Stomach (tissue), 9 donors: ENCODE results near the gene RBPMS2. TPM values are rescaled to one million over a fixed set of nuclear protein-coding genes. Genes with fewer than 3 reads are reported as not detected.

Source experiments
- DNase-seq, 2 donors: peaks; one replicate each; pipeline versions ENCODE4 v3.0.0 to v3.0.0-alpha.2; 2013 to 2019
- H3K27ac ChIP-seq, 5 donors: fragments of 200-600 bp in 4 of 5; sonication (generic) in 4 of 5; one replicate each; pipeline ENCODE4 v1.5.1; 2013 to 2019; ENCODE audit warnings: mild to moderate bottlenecking in 1 of 5, moderate library complexity in 1 of 5
- H3K27me3 ChIP-seq, 3 donors: fragments of 200-600 bp; sonication (generic); one replicate each; pipeline ENCODE4 v1.5.1; 2017 to 2019; ENCODE audit warnings: mixed run types in 1 of 3
- H3K36me3 ChIP-seq, 4 donors: fragments of 200-600 bp; sonication (generic); 1 replicate in 3 of 4; 2 replicates in 1 of 4; pipeline ENCODE4 v1.5.1; 2016 to 2019
- H3K4me1 ChIP-seq, 4 donors: fragments of 200-600 bp; sonication (generic); one replicate each; pipeline ENCODE4 v1.5.1; 2016 to 2019
- H3K4me3 ChIP-seq, 4 donors: fragments of 200-600 bp; sonication (generic) in 3 of 4; one replicate each; pipeline ENCODE4 v1.5.1; 2016 to 2019; ENCODE audit warnings: mild to moderate bottlenecking in 1 of 4
- H3K9me3 ChIP-seq, 4 donors: fragments of 200-600 bp; sonication (generic); one replicate each; pipeline ENCODE4 v1.5.1; 2016 to 2019
- EP300 ChIP-seq: sonication (generic); formaldehyde crosslinking; IDR thresholded peaks from one replicate; pipeline ENCODE4 v1.6.1; 2017; ENCODE audit warnings: antibody characterized with exemption
- POLR2A ChIP-seq, 4 donors: fragments of 450-650 bp; IDR thresholded peaks; one replicate each; pipeline ENCODE4 v1.6.1; 2016; ENCODE audit warnings: antibody characterized with exemption in 4 of 4, control low read depth in 2 of 4, mild to moderate bottlenecking in 1 of 4, moderate library complexity in 1 of 4
- POLR2AphosphoS5 ChIP-seq, 3 donors: sonication (generic); formaldehyde crosslinking; IDR thresholded peaks; one replicate each; pipeline ENCODE4 v1.6.1; 2016; ENCODE audit warnings: antibody characterized with exemption in 3 of 3
- WGBS, 5 donors: extraction: QIAGEN DNeasy Blood & Tissue Kit in 3 of 5; methylation state at CpG; one replicate each; pipeline versions ENCODE4 v1.1.5 to v1.1.7; 2013 to 2018; 5-methylcytosine and 5-hydroxymethylcytosine counted together
- intact Hi-C: fragments of 100-400 bp; cut with DNase I; formaldehyde crosslinking; loops from one replicate; pipeline ENCODE4 v1.15.1; 2023; ENCODE audit warnings: low total_unique reads
- polyA plus RNA-seq, 3 donors: library from polyadenylated mRNA; stranded (reverse); fragments of 200-250 nt; gene quantifications; one replicate each; pipeline ENCODE4 v1.2.3, GENCODE V29; 2013
- total RNA-seq, 5 donors: library from RNA; depleted of rRNA; stranded (reverse); fragments of >200 nt; gene quantifications; one replicate each; pipeline versions ENCODE4 v1.1.0 to v1.2.3, GENCODE V29; 2014 to 2016
- TF ChIP-seq, protein P1 (sequence below), 7 experiments: fragments of 450-650 bp in 4 of 7; fragments of 200-600 bp in 3 of 7; sonication (generic) in 3 of 7; IDR thresholded peaks; one replicate each; pipeline ENCODE4 v1.5.1; 2016 to 2019; ENCODE audit warnings: antibody characterized with exemption in 7 of 7, control low read depth in 2 of 7, mild to moderate bottlenecking in 1 of 7
- donor health status: healthy with polysubstance abuse.
- donor health status: Bipolar disorder and iron deficiency.
- donor health status: healthy.

The RBPMS2 gene
- total and polyA plus RNA-seq, 8 donors = 2.3 to 38.8 (median 9.1) TPM

- H3K27me3 ChIP-seq = no peaks in the 10 kb centered on the region
- WGBS, 5 donors = 79 to 88% (median 82%) methylated on average over 2 of the region's 2 CpGs
- no peaks in the 10 kb centered on the region for H3K9me3 ChIP-seq
- no peak for DNase-seq
- intact Hi-C loops = no loop called here
- no peak overlapping the region for H3K4me3 ChIP-seq
- peaks cover 0 to 38% (median 6%) of the 10 kb centered on the region in 4 donors for H3K36me3 ChIP-seq
- TF ChIP-seq, protein P1, sequence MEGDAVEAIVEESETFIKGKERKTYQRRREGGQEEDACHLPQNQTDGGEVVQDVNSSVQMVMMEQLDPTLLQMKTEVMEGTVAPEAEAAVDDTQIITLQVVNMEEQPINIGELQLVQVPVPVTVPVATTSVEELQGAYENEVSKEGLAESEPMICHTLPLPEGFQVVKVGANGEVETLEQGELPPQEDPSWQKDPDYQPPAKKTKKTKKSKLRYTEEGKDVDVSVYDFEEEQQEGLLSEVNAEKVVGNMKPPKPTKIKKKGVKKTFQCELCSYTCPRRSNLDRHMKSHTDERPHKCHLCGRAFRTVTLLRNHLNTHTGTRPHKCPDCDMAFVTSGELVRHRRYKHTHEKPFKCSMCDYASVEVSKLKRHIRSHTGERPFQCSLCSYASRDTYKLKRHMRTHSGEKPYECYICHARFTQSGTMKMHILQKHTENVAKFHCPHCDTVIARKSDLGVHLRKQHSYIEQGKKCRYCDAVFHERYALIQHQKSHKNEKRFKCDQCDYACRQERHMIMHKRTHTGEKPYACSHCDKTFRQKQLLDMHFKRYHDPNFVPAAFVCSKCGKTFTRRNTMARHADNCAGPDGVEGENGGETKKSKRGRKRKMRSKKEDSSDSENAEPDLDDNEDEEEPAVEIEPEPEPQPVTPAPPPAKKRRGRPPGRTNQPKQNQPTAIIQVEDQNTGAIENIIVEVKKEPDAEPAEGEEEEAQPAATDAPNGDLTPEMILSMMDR (IDR thresholded peaks at IDR 0.05) = no peak
- TF ChIP-seq EP300 = no peak
- no peak for TF ChIP-seq POLR2AphosphoS5 (IDR thresholded peaks at IDR 0.05)
- no peak for TF ChIP-seq POLR2A (IDR thresholded peaks at IDR 0.05)
- no peak overlapping the region for H3K27ac ChIP-seq
- H3K4me1 ChIP-seq = no peaks in the 10 kb centered on the region
Observed at GRCh38 chr15:64712353-64712752, 63.0 kb downstream of the RBPMS2 start.

GRCh38 chr15:64710676-64711428 lies 64.5 kb downstream of the RBPMS2 start:
- H3K27ac ChIP-seq = no peak overlapping the region
- no peaks in the 10 kb centered on the region for H3K27me3 ChIP-seq
- DNase-seq = no peak
- TF ChIP-seq POLR2A (IDR thresholded peaks at IDR 0.05) = no peak
- no peak for TF ChIP-seq EP300
- TF ChIP-seq, protein P1 (IDR thresholded peaks at IDR 0.05) = no peak
- no peak for TF ChIP-seq POLR2AphosphoS5 (IDR thresholded peaks at IDR 0.05)
- WGBS, 5 donors = 79 to 88% (median 85%) methylated on average over 7 of the region's 7 CpGs
- intact Hi-C loops = no loop called here
- no peaks in the 10 kb centered on the region for H3K4me1 ChIP-seq
- no peak overlapping the region for H3K4me3 ChIP-seq
- H3K36me3 ChIP-seq = peaks cover 0 to 26% (median 0%) of the 10 kb centered on the region in 4 donors
- no peaks in the 10 kb centered on the region for H3K9me3 ChIP-seq

- intact Hi-C loops = no loop called here
- Histone ChIP-seq H3K4me1 (peaks cover 8 to 23% (median 21%) of the 10 kb centered on the region in 4 donors), H3K9me3 (no peaks in the 10 kb centered on the region)
Observed at GRCh38 chr15:64706011-64706911, 69.1 kb downstream of the RBPMS2 start.

DNA sequence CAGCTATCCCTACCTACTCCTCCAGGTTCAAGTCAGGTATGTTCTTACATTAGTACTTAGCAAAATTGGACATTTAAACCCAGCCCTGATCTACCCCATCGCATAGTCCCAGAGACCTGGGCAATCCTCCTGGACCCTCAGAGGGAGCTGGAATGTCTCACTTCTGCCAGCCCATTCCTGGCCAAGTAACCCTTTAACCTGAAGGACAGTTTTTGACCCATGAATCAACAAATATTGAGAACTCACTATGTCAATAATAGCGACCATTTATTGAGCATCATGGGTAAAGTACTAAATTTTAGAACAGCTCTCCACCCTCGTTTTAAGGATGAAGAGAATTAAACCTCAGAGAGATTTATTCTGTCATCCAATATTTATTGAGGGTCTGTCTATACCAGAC lies 70.4 kb downstream of the RBPMS2 start:
- Histone ChIP-seq H3K4me3 (no peak overlapping the region), H3K9me3 (no peaks in the 10 kb centered on the region), H3K4me1 (peaks cover 20 to 35% (median 34%) of the 10 kb centered on the region in 4 donors), H3K36me3 (no peaks in the 10 kb centered on the region), H3K27ac (no peak overlapping the region), H3K27me3 (no peaks in the 10 kb centered on the region)
- TF ChIP-seq EP300 (no peak), POLR2AphosphoS5 (IDR thresholded peaks at IDR 0.05) (no peak), POLR2A (IDR thresholded peaks at IDR 0.05) (no peak)
- TF ChIP-seq, protein P1 (IDR thresholded peaks at IDR 0.05) = no peak
- no peak for DNase-seq
- WGBS, 5 donors = 75 to 85% (median 83%) methylated on average over 3 of the region's 3 CpGs
- intact Hi-C loops = no loop called here

More at GRCh38 chr15:64706011-64706911, 69.1 kb downstream of the RBPMS2 start:
- no peak for DNase-seq
- no peaks in the 10 kb centered on the region for H3K36me3 ChIP-seq
- H3K27ac ChIP-seq = no peak overlapping the region
- no peaks in the 10 kb centered on the region for H3K27me3 ChIP-seq
- no peak overlapping the region for H3K4me3 ChIP-seq
- TF ChIP-seq, protein P1 (IDR thresholded peaks at IDR 0.05) = no peak
- no peak for TF ChIP-seq POLR2A (IDR thresholded peaks at IDR 0.05)
- TF ChIP-seq POLR2AphosphoS5 (IDR thresholded peaks at IDR 0.05) = no peak
- TF ChIP-seq EP300 = no peak
- 72 to 87% (median 83%) methylated on average over 10 of the region's 10 CpGs for WGBS, 5 donors
